Measurements from ENCODE around the gene TADA2A.
"Not testable (repeated sequence)": the region's sequence is repeated elsewhere in the genome, so short reads cannot be mapped to it uniquely, and the experiment has no call there.

TADA2A gene

DNA sequence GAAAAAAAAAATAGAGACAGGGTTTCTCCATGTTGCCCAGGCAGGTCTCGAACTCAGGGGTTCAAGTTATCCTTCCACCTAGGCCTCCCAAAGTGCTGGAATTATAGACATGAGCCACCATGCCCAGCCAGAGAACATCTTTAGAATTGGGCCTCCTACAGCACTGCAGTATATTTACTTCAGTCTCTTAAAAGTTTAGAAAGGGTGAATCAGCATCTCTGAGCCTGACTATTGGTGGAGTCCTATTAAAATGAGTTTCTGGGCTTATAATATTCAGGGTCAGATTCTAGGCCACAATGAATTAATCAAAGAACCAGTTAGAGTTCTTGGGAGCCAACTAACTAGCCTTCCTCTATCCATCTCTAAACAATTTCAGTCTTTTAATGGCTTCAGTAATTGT lies 22.8 kb downstream of the TADA2A start:
- CTCF ChIA-PET = no interaction called here
- POLR2A ChIA-PET (ENCODE audit: low non-redundant PET) = no interaction called here

DNA sequence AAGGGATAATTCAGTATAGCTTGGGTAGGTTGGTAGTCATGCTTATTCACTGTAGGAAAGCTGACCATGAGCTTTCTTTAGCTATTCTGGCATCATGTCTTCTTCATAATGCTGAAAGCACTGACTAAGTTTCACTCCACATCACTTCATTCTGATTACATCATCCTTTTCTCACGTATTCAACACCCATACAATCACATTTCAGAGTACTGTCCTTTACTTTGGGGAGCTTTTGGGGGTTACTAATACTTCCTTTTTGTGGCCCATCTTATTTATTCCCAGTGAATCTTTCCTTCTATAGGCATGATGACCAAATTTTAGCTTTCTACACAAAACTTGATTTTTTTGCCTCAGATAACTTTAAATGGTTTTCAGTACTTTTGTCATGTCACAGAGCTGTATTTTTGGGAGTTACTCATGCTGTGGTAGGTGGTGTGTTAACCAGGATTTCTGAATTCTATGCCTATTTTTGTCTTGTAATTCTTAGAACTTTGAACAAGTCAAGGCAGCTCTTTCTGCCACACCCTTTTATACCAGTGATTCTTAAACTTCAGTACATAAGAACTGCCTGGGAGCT lies 23.5 kb downstream of the TADA2A start:
- no peak overlapping the region for H3K27ac ChIP-seq
- POLR2A ChIA-PET (ENCODE audit: low non-redundant PET) = no interaction called here
- TF ChIP-seq, protein P1, sequence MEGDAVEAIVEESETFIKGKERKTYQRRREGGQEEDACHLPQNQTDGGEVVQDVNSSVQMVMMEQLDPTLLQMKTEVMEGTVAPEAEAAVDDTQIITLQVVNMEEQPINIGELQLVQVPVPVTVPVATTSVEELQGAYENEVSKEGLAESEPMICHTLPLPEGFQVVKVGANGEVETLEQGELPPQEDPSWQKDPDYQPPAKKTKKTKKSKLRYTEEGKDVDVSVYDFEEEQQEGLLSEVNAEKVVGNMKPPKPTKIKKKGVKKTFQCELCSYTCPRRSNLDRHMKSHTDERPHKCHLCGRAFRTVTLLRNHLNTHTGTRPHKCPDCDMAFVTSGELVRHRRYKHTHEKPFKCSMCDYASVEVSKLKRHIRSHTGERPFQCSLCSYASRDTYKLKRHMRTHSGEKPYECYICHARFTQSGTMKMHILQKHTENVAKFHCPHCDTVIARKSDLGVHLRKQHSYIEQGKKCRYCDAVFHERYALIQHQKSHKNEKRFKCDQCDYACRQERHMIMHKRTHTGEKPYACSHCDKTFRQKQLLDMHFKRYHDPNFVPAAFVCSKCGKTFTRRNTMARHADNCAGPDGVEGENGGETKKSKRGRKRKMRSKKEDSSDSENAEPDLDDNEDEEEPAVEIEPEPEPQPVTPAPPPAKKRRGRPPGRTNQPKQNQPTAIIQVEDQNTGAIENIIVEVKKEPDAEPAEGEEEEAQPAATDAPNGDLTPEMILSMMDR (conservative IDR thresholded peaks at IDR 0.05; ENCODE audit: low read depth) = no peak
- DNase-seq (ENCODE audit: low spot score) = peak; percentile 48
- CTCF ChIA-PET = interaction anchor here (0.9 kb wide), 1 partner anchor 827 kb away, joined by 3 read pairs; no protein-coding TSS in a partner anchor

More for the DNA sequence above, 22.8 kb downstream of the TADA2A start:
- no peak for DNase-seq (ENCODE audit: low spot score)
- TF ChIP-seq, protein P1 (conservative IDR thresholded peaks at IDR 0.05; ENCODE audit: low read depth) = no peak
- peak overlapping the region; percentile 81 for H3K27ac ChIP-seq

DNA sequence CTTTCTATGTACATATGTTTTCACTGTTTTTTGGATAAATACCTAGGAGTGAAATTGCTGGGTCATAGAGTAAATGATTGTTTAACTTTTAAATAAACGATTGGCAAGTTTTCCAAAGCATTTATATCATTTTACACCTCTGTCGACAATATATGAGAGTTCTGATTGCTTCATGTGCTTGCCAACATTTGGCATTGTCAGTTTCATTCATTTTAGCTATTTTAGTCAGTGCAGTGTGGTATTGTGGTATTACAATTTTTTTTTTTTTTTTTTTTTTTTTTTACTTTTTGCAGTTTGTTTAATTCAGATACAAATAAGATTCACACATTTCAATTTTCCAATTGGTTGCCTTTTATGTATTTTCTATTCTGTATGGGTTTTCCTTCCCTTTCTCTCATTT lies 26.0 kb downstream of the TADA2A start:
- ChIA-PET POLR2A (ENCODE audit: low non-redundant PET) (no interaction called here), CTCF (no interaction called here)
- TF ChIP-seq, protein P1 (conservative IDR thresholded peaks at IDR 0.05; ENCODE audit: low read depth) = no peak
- DNase-seq (ENCODE audit: low spot score) = no peak
- H3K27ac ChIP-seq = no peak overlapping the region

DNA sequence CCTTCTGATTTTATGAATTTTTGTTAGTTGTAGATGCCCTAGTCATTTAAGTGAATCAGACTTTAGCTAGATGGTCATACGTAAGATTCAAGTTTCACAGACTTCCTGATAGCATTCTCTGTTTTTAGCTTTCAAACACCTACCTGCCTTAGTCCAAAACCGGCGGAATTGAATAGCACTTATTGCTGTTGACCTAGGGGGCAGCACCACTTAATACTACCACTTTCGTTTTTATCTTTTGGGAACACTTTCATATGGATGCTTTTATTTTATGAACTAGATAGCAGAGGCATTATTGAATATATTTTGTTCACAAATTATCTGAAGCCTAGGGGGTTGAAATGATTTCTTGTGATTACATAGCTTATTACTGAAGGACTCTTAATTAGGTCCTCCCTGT lies 31.5 kb downstream of the TADA2A start:
- no peak overlapping the region for H3K27ac ChIP-seq
- TF ChIP-seq, protein P1 (conservative IDR thresholded peaks at IDR 0.05; ENCODE audit: low read depth) = 0 out of 2 replicates have a peak, but pooled peaks have one; percentile 17
- ChIA-PET CTCF (interaction anchor here (0.7 kb wide), 2 partner anchors 42 to 131 kb away, joined by 3 to 4 read pairs; no protein-coding TSS in a partner anchor), POLR2A (ENCODE audit: low non-redundant PET) (no interaction called here)
- no peak for DNase-seq (ENCODE audit: low spot score)

DNA sequence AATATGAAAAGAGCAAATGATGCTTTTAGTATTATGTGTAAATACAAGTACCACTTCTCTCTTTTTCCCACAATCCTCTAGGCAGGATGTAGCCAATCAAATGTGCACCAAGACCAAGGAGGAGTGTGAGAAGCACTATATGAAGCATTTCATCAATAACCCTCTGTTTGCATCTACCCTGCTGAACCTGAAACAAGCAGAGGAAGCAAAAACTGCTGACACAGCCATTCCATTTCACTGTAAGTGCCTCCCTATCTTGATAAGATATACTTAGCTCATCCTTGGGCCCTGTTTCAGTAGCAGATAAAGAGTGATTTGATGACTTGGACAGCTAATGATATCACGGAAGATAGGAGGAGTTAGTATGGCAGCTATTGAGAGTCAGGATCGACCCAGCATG lies 33.7 kb downstream of the TADA2A start:
- CTCF ChIA-PET = no interaction called here
- no peak for DNase-seq (ENCODE audit: low spot score)
- H3K27ac ChIP-seq = no peak overlapping the region
- POLR2A ChIA-PET (ENCODE audit: low non-redundant PET) = no interaction called here
- TF ChIP-seq, protein P1 (conservative IDR thresholded peaks at IDR 0.05; ENCODE audit: low read depth) = no peak

DNA sequence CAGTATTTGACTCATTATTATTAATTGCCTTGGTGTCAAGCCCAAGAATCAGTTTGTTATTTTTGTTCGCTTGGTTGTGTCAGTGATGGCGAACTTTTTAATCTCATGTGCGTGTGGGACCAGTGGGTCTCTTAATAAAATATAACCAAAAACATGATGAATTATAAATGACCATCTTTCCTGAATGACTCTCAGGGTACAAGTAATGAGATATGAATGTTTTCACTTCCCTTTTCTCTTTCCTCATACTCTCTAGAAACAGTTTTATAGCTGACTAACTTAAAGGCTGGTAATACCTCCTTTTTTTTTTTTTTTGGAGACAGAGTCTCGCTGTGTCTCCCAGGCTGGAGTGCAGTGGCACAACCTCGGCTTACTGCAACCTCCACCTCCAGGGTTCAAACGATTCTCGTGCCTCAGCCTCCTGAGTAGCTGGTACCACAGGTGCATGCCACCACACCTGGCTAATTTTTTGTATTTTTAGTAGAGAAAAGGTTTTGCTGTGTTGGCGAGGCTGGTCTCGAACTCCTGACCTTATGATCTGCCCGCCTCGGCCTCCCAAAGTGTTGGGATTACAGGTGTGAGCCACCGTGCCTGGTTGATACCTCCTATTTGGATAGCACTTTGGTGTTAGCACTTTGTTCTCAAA lies 34.8 kb downstream of the TADA2A start:
- ChIA-PET POLR2A (ENCODE audit: low non-redundant PET) (interaction anchor here (0.7 kb wide), 1 partner anchor 9 kb away, joined by 4 read pairs; no protein-coding TSS in a partner anchor), CTCF (interaction anchor here (0.7 kb wide), 1 partner anchor 13 kb away, joined by 3 read pairs; no protein-coding TSS in a partner anchor)
- not testable (repeated sequence) for DNase-seq (ENCODE audit: low spot score); H3K27ac ChIP-seq

DNA sequence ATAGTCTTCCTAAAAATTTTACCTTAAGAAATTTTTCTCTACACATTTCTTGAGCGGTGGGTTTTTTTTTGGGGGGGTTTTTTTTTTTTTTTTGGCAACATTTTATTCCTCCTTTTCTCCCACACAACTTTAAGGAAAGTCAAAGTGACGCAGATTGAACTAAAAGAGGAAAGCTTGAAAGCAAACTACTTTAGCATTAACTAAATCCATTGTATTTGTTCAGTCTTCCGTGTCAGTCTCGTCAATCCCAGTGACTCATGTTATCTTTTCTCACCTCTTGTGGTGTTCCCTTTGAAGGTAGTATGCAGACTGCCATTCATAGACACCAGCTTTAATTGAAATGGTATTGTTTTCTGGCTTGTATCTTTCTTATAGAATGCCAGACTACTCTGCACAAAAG lies 39.3 kb downstream of the TADA2A start:
- no peak overlapping the region for H3K27ac ChIP-seq
- ChIA-PET POLR2A (ENCODE audit: low non-redundant PET) (no interaction called here), CTCF (interaction anchor here (0.7 kb wide), 1 partner anchor 45 kb away, joined by 3 read pairs; no protein-coding TSS in a partner anchor)
- peak; percentile 68 for DNase-seq (ENCODE audit: low spot score)
- TF ChIP-seq, protein P1 (conservative IDR thresholded peaks at IDR 0.05; ENCODE audit: low read depth) = no peak
